Prostate gland (tissue), 2 donors: ENCODE measurements around the gene NCR2.

ENCODE experiments used
- POLR2A ChIP-seq: fragments of 450-650 bp; IDR thresholded peaks from one replicate; pipeline ENCODE4 v1.6.1; 2016; ENCODE audit warnings: antibody characterized with exemption, mild to moderate bottlenecking
- POLR2AphosphoS5 ChIP-seq: sonication (generic); formaldehyde crosslinking; IDR thresholded peaks from one replicate; pipeline ENCODE4 v1.6.1; 2017; ENCODE audit warnings: antibody characterized with exemption
- TF ChIP-seq, protein P1 (sequence below), 4 experiments: fragments of 200-600 bp in 2 of 4; fragments of 450-650 bp in 2 of 4; sonication (generic) in 2 of 4; IDR thresholded peaks; 1 replicate in 3 of 4; 2 replicates in 1 of 4; pipeline ENCODE4 v1.5.1; 2016 to 2019; ENCODE audit warnings: antibody characterized with exemption in 4 of 4, mild to moderate bottlenecking in 2 of 4, moderate library complexity in 2 of 4

- TF ChIP-seq, protein P1, sequence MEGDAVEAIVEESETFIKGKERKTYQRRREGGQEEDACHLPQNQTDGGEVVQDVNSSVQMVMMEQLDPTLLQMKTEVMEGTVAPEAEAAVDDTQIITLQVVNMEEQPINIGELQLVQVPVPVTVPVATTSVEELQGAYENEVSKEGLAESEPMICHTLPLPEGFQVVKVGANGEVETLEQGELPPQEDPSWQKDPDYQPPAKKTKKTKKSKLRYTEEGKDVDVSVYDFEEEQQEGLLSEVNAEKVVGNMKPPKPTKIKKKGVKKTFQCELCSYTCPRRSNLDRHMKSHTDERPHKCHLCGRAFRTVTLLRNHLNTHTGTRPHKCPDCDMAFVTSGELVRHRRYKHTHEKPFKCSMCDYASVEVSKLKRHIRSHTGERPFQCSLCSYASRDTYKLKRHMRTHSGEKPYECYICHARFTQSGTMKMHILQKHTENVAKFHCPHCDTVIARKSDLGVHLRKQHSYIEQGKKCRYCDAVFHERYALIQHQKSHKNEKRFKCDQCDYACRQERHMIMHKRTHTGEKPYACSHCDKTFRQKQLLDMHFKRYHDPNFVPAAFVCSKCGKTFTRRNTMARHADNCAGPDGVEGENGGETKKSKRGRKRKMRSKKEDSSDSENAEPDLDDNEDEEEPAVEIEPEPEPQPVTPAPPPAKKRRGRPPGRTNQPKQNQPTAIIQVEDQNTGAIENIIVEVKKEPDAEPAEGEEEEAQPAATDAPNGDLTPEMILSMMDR (IDR thresholded peaks at IDR 0.05): no peak
- no peak for TF ChIP-seq POLR2A
- TF ChIP-seq POLR2AphosphoS5: no peak
Observed at GRCh38 chr6:41288754-41289129, 46.7 kb upstream of the NCR2 start.
